Activated T-cell treated with anti-CD3 and anti-CD28 coated beads, Interleukin-2, amount 50 U/mL, for 72 hours (primary cell): ENCODE data around the gene TTC8. TPM values are rescaled to one million over a fixed set of nuclear protein-coding genes. Genes with fewer than 3 reads are reported as not detected.

Source experiments
- ATAC-seq, 2 donors: fragments of 150-1000 bp; cut with Tn5 transposase; replicated peaks in 1 of 2; 2 replicates each; pipeline ENCODE4 v1.10.0; 2021; ENCODE audit warnings: moderate library complexity in 2 of 2, mild to moderate bottlenecking in 1 of 2
- DNase-seq, 2 donors: peaks; one replicate each; pipeline ENCODE4 v3.0.0; 2021 to 2022; ENCODE audit warnings: mixed read lengths in 1 of 2
- H3K27ac Mint-ChIP-seq: one replicate; pipeline ENCODE4 v1.8.0; 2022; ENCODE audit warnings: mild to moderate bottlenecking, moderate library complexity, mixed read lengths
- H3K27me3 Mint-ChIP-seq: one replicate; pipeline ENCODE4 v1.8.0; 2022; ENCODE audit warnings: low read depth, mixed read lengths
- H3K36me3 Mint-ChIP-seq, 2 donors: one replicate each; pipeline ENCODE4 v1.8.0; 2022; ENCODE audit warnings: mixed read lengths in 2 of 2, mild to moderate bottlenecking in 1 of 2; ENCODE audit not compliant: insufficient read depth in 2 of 2
- H3K4me1 Mint-ChIP-seq: one replicate; pipeline ENCODE4 v1.8.0; 2022; ENCODE audit warnings: low read depth, mixed read lengths
- H3K4me3 Mint-ChIP-seq, 2 donors: one replicate each; pipeline ENCODE4 v1.8.0; 2022; ENCODE audit warnings: mild to moderate bottlenecking in 2 of 2, mixed read lengths in 2 of 2, moderate library complexity in 2 of 2
- H3K9me3 Mint-ChIP-seq, 2 donors: one replicate each; pipeline ENCODE4 v1.8.0; 2022; ENCODE audit warnings: mixed read lengths in 2 of 2
- total RNA-seq, 2 donors: library from RNA; stranded (reverse); gene quantifications; one replicate each; pipeline ENCODE4 v1.2.3, GENCODE V29; 2022

Gene TTC8
- total RNA-seq, 2 donors from 2014 or later = 2.4 to 4.1 TPM

GRCh38 chr14:88901189-88901588, 76.7 kb downstream of the TTC8 start:
- Mint-ChIP-seq H3K4me3 (no peak overlapping the region), H3K27ac (no peak overlapping the region), H3K9me3 (peaks cover 0 to 1% of the 10 kb centered on the region in 2 donors), H3K4me1 (no peaks in the 10 kb centered on the region), H3K36me3 (no peaks in the 10 kb centered on the region), H3K27me3 (peaks cover 23% of the 10 kb centered on the region)
- no peak for DNase-seq
- no peak for ATAC-seq

- Mint-ChIP-seq H3K36me3 (no peaks in the 10 kb centered on the region), H3K4me3 (no peak overlapping the region), H3K9me3 (peaks cover 0 to 4% of the 10 kb centered on the region in 2 donors), H3K27me3 (peaks cover 23% of the 10 kb centered on the region), H3K4me1 (no peaks in the 10 kb centered on the region), H3K27ac (no peak overlapping the region)
- ATAC-seq = no peak
- no peak for DNase-seq
These were observed 77.5 kb downstream of the TTC8 start for GRCh38 chr14:88901991-88902390.

- peaks cover 24% of the 10 kb centered on the region for H3K27me3 Mint-ChIP-seq
- no peak for ATAC-seq
- H3K36me3 Mint-ChIP-seq = no peaks in the 10 kb centered on the region
- H3K9me3 Mint-ChIP-seq = peaks cover 0 to 4% of the 10 kb centered on the region in 2 donors
- H3K27ac Mint-ChIP-seq = no peak overlapping the region
- no peak for DNase-seq
- H3K4me3 Mint-ChIP-seq = no peak overlapping the region
- no peaks in the 10 kb centered on the region for H3K4me1 Mint-ChIP-seq
These were observed 78.4 kb downstream of the TTC8 start for GRCh38 chr14:88902850-88903249.

GRCh38 chr14:88904206-88904647, 79.8 kb downstream of the TTC8 start:
- no peak for ATAC-seq
- no peak overlapping the region for H3K4me3 Mint-ChIP-seq
- peaks cover 0 to 4% of the 10 kb centered on the region in 2 donors for H3K9me3 Mint-ChIP-seq
- DNase-seq = no peak
- H3K4me1 Mint-ChIP-seq = no peaks in the 10 kb centered on the region
- peaks cover 29% of the 10 kb centered on the region for H3K27me3 Mint-ChIP-seq
- H3K36me3 Mint-ChIP-seq = no peaks in the 10 kb centered on the region
- no peak overlapping the region for H3K27ac Mint-ChIP-seq

- no peaks in the 10 kb centered on the region for H3K36me3 Mint-ChIP-seq
- peaks cover 0 to 4% of the 10 kb centered on the region in 2 donors for H3K9me3 Mint-ChIP-seq
- no peak for DNase-seq
- no peak overlapping the region for H3K4me3 Mint-ChIP-seq
- H3K4me1 Mint-ChIP-seq = no peaks in the 10 kb centered on the region
- H3K27ac Mint-ChIP-seq = no peak overlapping the region
- peaks cover 29% of the 10 kb centered on the region for H3K27me3 Mint-ChIP-seq
- ATAC-seq = no peak
These were observed 80.4 kb downstream of the TTC8 start for GRCh38 chr14:88904864-88905263.

GRCh38 chr14:88908216-88908615, 83.8 kb downstream of the TTC8 start:
- Mint-ChIP-seq H3K27me3 (peaks cover 12% of the 10 kb centered on the region), H3K4me3 (no peak overlapping the region)
- ATAC-seq = no peak

GRCh38 chr14:88910386-88910785, 85.9 kb downstream of the TTC8 start:
- no peak overlapping the region for H3K27ac Mint-ChIP-seq
- ATAC-seq (no peak), DNase-seq (no peak)
- H3K4me1 Mint-ChIP-seq = no peaks in the 10 kb centered on the region
- H3K36me3 Mint-ChIP-seq = no peaks in the 10 kb centered on the region
- H3K9me3 Mint-ChIP-seq = peaks cover 0 to 4% of the 10 kb centered on the region in 2 donors
- peaks cover 6% of the 10 kb centered on the region for H3K27me3 Mint-ChIP-seq
- no peak overlapping the region for H3K4me3 Mint-ChIP-seq

More at GRCh38 chr14:88908216-88908615, 83.8 kb downstream of the TTC8 start:
- no peak overlapping the region for H3K27ac Mint-ChIP-seq
- peaks cover 0 to 4% of the 10 kb centered on the region in 2 donors for H3K9me3 Mint-ChIP-seq
- no peaks in the 10 kb centered on the region for H3K36me3 Mint-ChIP-seq
- no peak for DNase-seq
- H3K4me1 Mint-ChIP-seq = no peaks in the 10 kb centered on the region

- Mint-ChIP-seq H3K4me1 (no peaks in the 10 kb centered on the region), H3K36me3 (no peaks in the 10 kb centered on the region), H3K27me3 (peaks cover 6% of the 10 kb centered on the region), H3K27ac (no peak overlapping the region), H3K9me3 (no peaks in the 10 kb centered on the region), H3K4me3 (no peak overlapping the region)
- DNase-seq (no peak), ATAC-seq (no peak)
These were observed 87.4 kb downstream of the TTC8 start for GRCh38 chr14:88911809-88912208.

- H3K4me1 Mint-ChIP-seq = no peaks in the 10 kb centered on the region
- no peak for DNase-seq
- ATAC-seq = no peak
- H3K4me3 Mint-ChIP-seq = no peak overlapping the region
- H3K27ac Mint-ChIP-seq = no peak overlapping the region
- no peaks in the 10 kb centered on the region for H3K9me3 Mint-ChIP-seq
- no peaks in the 10 kb centered on the region for H3K27me3 Mint-ChIP-seq
- H3K36me3 Mint-ChIP-seq = no peaks in the 10 kb centered on the region
These were observed 90.5 kb downstream of the TTC8 start for GRCh38 chr14:88914956-88915355.

- H3K4me3 Mint-ChIP-seq = no peak overlapping the region
- H3K36me3 Mint-ChIP-seq = no peaks in the 10 kb centered on the region
- ATAC-seq = no peak
- H3K9me3 Mint-ChIP-seq = peaks cover 0 to 2% of the 10 kb centered on the region in 2 donors
- peaks cover 15% of the 10 kb centered on the region for H3K27me3 Mint-ChIP-seq
- no peaks in the 10 kb centered on the region for H3K4me1 Mint-ChIP-seq
- DNase-seq = no peak
- no peak overlapping the region for H3K27ac Mint-ChIP-seq
These were observed 95.1 kb downstream of the TTC8 start for GRCh38 chr14:88919502-88919901.

Other genes starting within 250 kb of the TTC8 start
- gene EML5, start 31.7 kb upstream of the TTC8 start, total RNA-seq = 10 to 100 TPM in 1 of 2 donors, 1 to 10 TPM in 1; 4.9 to 15.3 TPM